Dendritic cell treated with granulocyte-macrophage colony-stimulating factor and Interleukin-4, amounts not matched to agents 40 ng/mL and 50 ng/mL, for 4 days (primary cell): ENCODE measurements around the gene CNTRL.
A peak's percentile ranks its signal among the peaks of the same experiment; 100 is the strongest.

ENCODE experiments used
- H3K27ac Mint-ChIP-seq: one replicate; pipeline ENCODE4 v1.8.0; 2022; ENCODE audit warnings: mild to moderate bottlenecking, mixed read lengths
- H3K27me3 Mint-ChIP-seq: one replicate; pipeline ENCODE4 v1.8.0; 2022; ENCODE audit warnings: mild to moderate bottlenecking, mixed read lengths
- H3K36me3 Mint-ChIP-seq: one replicate; pipeline ENCODE4 v1.8.0; 2022; ENCODE audit warnings: low read depth, mixed read lengths
- H3K4me1 Mint-ChIP-seq: one replicate; pipeline ENCODE4 v1.8.0; 2022; ENCODE audit warnings: low read depth, mixed read lengths
- H3K4me3 Mint-ChIP-seq: one replicate; pipeline ENCODE4 v1.8.0; 2022; ENCODE audit warnings: mild to moderate bottlenecking, moderate library complexity, mixed read lengths
- H3K9me3 Mint-ChIP-seq: one replicate; pipeline ENCODE4 v1.8.0; 2022; ENCODE audit warnings: mixed read lengths
- intact Hi-C: fragments of 100-400 bp; cut with micrococcal nuclease; formaldehyde crosslinking; loops from one replicate; pipeline ENCODE4 v1.15.0; 2022

The CNTRL gene

DNA sequence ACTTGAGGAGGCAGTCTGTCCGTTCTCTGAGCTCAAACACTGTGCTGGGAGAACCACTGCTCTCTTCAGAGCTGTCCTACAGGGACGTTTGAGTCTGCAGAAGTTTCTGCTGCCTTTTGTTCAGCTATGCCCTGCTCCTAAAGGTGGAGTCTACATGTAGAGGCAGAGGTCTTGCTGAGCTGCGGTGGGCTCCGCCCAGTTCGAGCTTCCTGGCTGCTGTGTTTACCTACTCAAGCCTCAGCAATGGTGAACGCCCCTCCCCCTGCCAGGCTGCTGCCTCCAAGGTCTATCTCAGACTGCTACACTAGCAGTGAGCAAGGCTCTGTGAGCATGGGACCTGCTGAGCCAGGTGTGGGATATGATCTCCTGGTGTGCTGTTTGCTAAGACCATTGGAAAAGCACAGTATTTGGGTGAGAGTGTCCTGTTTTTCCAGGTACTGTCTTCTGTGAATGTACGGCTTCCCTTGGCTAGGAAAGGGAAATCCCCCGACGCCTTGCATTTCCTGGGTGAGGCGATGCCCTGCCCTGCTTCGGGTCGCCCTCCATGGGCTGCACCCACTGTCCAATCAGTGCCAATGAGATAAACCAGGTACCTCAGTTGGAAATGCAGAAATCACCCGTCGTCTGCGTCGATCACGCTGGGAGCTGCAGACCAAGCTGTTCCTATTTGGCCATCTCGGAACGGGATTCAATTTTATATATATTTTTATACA is 58.5 kb downstream of the CNTRL start:
- no peak overlapping the region for H3K4me3 Mint-ChIP-seq
- no peak overlapping the region for H3K27ac Mint-ChIP-seq
- H3K9me3 Mint-ChIP-seq, result no peaks in the 10 kb centered on the region
- peaks cover 43% of the 10 kb centered on the region for H3K4me1 Mint-ChIP-seq
- H3K36me3 Mint-ChIP-seq, result peaks cover 82% of the 10 kb centered on the region
- intact Hi-C loops, result no loop called here
- no peaks in the 10 kb centered on the region for H3K27me3 Mint-ChIP-seq

DNA sequence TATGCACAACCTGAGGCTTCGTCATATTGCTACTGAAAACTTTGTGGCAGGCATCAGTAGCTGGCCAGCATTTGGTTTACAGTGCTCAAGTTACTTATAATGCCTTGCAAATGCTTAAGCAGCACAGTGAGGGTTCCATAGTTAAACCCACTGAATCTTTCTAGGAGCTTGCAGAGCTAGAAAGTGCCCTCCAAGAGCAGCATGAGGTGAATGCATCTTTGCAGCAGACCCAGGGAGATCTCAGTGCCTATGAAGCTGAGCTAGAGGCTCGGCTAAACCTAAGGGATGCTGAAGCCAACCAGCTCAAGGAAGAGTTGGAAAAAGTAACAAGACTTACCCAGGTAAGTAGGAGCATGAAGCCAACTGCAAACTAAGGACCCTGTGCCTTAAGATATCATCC is 60.9 kb downstream of the CNTRL start:
- Mint-ChIP-seq H3K4me1 (peaks cover 23% of the 10 kb centered on the region), H3K27ac (no peak overlapping the region), H3K36me3 (peaks cover 87% of the 10 kb centered on the region)

DNA sequence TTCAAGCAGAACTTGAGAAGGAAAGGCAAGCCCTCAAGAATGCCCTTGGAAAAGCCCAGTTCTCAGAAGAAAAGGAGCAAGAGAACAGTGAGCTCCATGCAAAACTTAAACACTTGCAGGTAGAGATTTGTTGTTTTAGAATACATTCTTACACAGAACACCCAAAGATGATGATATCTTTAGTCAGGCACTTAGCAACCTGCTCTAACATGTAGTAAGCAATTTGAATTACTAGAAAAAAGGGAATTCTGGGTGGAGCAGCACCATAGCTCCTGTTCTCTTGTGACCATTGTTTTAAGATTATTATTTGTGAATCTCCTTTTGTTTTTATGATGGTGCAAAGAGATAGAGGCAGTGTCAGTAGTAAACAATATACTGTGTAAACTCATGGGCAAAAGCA is 63.8 kb downstream of the CNTRL start:
- no peak overlapping the region for H3K27ac Mint-ChIP-seq

More for the DNA sequence above, 60.9 kb downstream of the CNTRL start:
- Mint-ChIP-seq H3K9me3 (no peaks in the 10 kb centered on the region), H3K4me3 (no peak overlapping the region), H3K27me3 (no peaks in the 10 kb centered on the region)
- intact Hi-C loops, result no loop called here

DNA sequence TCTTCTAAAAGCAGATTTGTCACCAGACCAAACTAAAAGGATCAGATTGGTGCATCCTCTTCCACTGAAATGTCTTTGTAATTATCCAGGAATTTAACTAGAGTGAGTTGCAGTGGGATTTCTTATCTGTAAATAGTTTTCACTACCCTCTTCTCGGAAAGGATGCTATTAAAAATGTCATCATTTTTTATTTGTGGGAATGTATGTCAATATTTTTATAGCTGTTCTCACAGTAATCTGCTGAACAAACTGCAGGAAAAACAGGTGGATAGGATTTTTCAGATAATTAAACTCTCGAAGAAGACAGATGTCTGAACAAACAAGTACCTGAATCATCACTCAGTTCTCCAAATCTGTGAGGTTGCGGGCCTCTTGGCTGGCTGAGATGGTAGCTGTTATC is 64.2 kb downstream of the CNTRL start:
- no peaks in the 10 kb centered on the region for H3K4me1 Mint-ChIP-seq
- H3K27ac Mint-ChIP-seq, result no peak overlapping the region
- peaks cover 90% of the 10 kb centered on the region for H3K36me3 Mint-ChIP-seq
- no peak overlapping the region for H3K4me3 Mint-ChIP-seq
- intact Hi-C loops, result no loop called here
- no peaks in the 10 kb centered on the region for H3K9me3 Mint-ChIP-seq
- no peaks in the 10 kb centered on the region for H3K27me3 Mint-ChIP-seq

More for the DNA sequence above, 63.8 kb downstream of the CNTRL start:
- H3K4me3 Mint-ChIP-seq, result no peak overlapping the region
- H3K27me3 Mint-ChIP-seq, result no peaks in the 10 kb centered on the region
- H3K4me1 Mint-ChIP-seq, result no peaks in the 10 kb centered on the region
- peaks cover 87% of the 10 kb centered on the region for H3K36me3 Mint-ChIP-seq
- H3K9me3 Mint-ChIP-seq, result no peaks in the 10 kb centered on the region
- intact Hi-C loops, result no loop called here

- Mint-ChIP-seq H3K4me1 (no peaks in the 10 kb centered on the region), H3K4me3 (no peak overlapping the region), H3K27me3 (no peaks in the 10 kb centered on the region), H3K27ac (no peak overlapping the region), H3K36me3 (peaks cover 93% of the 10 kb centered on the region), H3K9me3 (no peaks in the 10 kb centered on the region)
- intact Hi-C loops, result no loop called here
Observed at GRCh38 chr9:121140162-121140561, 65.4 kb downstream of the CNTRL start.

DNA sequence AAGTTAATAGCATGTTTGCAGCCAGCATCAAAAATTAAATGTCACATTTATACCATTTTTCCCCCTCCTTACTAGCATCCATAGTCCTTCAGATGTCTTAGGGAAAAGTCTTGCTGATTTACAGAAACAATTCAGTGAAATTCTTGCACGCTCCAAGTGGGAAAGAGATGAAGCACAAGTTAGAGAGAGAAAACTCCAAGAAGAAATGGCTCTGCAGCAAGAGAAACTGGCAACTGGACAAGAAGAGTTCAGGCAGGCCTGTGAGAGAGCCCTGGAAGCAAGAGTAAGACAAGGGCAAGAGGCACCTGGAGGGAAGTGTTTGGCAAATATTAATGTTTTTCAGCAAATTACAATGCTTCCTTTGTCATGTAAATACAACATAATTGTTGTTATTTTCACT is 66.6 kb downstream of the CNTRL start:
- Mint-ChIP-seq H3K9me3 (no peaks in the 10 kb centered on the region), H3K4me1 (no peaks in the 10 kb centered on the region), H3K36me3 (peaks cover 92% of the 10 kb centered on the region), H3K27ac (no peak overlapping the region), H3K27me3 (no peaks in the 10 kb centered on the region), H3K4me3 (no peak overlapping the region)
- intact Hi-C loops, result no loop called here

DNA sequence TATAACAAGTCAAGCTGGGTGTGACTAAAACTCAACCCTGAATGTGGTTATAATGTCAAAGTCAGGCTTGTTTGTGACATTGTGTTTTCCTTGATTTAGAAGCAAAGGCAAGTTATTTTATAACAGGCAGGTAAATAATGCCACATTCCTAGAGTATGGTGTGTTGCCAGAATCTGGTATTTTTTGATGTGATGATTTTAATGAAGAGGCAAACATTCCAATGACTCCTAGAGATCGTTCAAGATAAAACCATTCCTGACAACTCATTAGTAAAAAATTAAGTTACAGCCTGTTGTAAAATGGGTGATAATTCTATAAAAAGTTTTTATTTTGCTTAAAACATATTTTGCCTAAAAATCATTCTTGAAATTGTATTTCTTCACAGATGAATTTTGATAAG is 67.0 kb downstream of the CNTRL start:
- H3K27me3 Mint-ChIP-seq, result no peaks in the 10 kb centered on the region
- H3K36me3 Mint-ChIP-seq, result peaks cover 92% of the 10 kb centered on the region
- no peak overlapping the region for H3K4me3 Mint-ChIP-seq
- H3K4me1 Mint-ChIP-seq, result no peaks in the 10 kb centered on the region
- H3K9me3 Mint-ChIP-seq, result no peaks in the 10 kb centered on the region
- intact Hi-C loops, result no loop called here
- no peak overlapping the region for H3K27ac Mint-ChIP-seq

DNA sequence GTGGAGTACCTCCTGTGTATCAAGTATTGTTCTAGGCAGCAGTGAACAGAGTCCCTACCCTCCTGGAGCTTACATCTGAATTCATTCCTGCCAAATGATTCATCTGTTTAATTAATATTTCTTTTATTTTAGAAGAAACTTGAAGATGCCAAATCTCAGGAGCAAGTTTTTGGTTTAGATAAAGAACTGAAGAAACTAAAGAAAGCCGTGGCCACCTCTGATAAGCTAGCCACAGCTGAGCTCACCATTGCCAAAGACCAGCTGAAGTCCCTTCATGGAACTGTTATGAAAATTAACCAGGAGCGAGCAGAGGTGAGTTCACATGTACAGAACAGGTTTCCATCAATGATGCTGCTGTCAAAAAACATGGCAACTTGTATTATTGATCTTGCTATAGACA is 69.0 kb downstream of the CNTRL start:
- H3K9me3 Mint-ChIP-seq, result no peaks in the 10 kb centered on the region
- no peak overlapping the region for H3K4me3 Mint-ChIP-seq
- H3K4me1 Mint-ChIP-seq, result no peaks in the 10 kb centered on the region
- peaks cover 98% of the 10 kb centered on the region for H3K36me3 Mint-ChIP-seq
- intact Hi-C loops, result no loop called here
- H3K27ac Mint-ChIP-seq, result no peak overlapping the region
- H3K27me3 Mint-ChIP-seq, result no peaks in the 10 kb centered on the region

- no peak overlapping the region for H3K27ac Mint-ChIP-seq
- H3K27me3 Mint-ChIP-seq, result no peaks in the 10 kb centered on the region
Observed at GRCh38 chr9:121144482-121144881, 69.7 kb downstream of the CNTRL start.

GRCh38 chr9:121150188-121150587 is 75.4 kb downstream of the CNTRL start:
- peaks cover 90% of the 10 kb centered on the region for H3K36me3 Mint-ChIP-seq
- H3K4me3 Mint-ChIP-seq, result no peak overlapping the region
- H3K4me1 Mint-ChIP-seq, result peaks cover 14% of the 10 kb centered on the region
- no peaks in the 10 kb centered on the region for H3K9me3 Mint-ChIP-seq
- H3K27ac Mint-ChIP-seq, result peak overlapping the region; percentile 7
- intact Hi-C loops, result no loop called here
- H3K27me3 Mint-ChIP-seq, result no peaks in the 10 kb centered on the region

More at GRCh38 chr9:121144482-121144881, 69.7 kb downstream of the CNTRL start:
- peaks cover 98% of the 10 kb centered on the region for H3K36me3 Mint-ChIP-seq
- no peaks in the 10 kb centered on the region for H3K4me1 Mint-ChIP-seq
- no peaks in the 10 kb centered on the region for H3K9me3 Mint-ChIP-seq
- intact Hi-C loops, result no loop called here
- no peak overlapping the region for H3K4me3 Mint-ChIP-seq

DNA sequence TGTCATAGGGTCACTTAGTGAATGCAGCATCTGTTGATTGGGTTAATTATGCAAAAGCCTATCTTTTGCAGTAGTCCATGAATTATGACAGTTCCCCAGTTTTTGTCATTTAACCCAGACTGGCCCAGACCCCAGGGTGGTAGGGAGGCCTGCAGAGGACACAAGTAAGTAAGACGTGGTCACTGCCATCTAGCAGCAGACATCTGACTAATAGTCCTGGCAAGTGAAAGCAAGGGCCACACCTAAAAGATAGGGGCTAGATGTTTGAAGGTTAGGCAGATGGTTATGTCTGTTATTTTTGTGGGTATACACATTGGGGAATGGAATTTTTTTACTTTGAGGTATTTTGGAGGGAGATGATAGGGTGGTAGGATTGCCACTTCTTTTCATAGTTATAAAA is 78.9 kb downstream of the CNTRL start:
- intact Hi-C loops, result no loop called here
- peaks cover 84% of the 10 kb centered on the region for H3K36me3 Mint-ChIP-seq
- H3K27ac Mint-ChIP-seq, result peak overlapping the region; percentile 11
- no peak overlapping the region for H3K4me3 Mint-ChIP-seq
- H3K27me3 Mint-ChIP-seq, result no peaks in the 10 kb centered on the region
- peaks cover 17% of the 10 kb centered on the region for H3K4me1 Mint-ChIP-seq
- no peaks in the 10 kb centered on the region for H3K9me3 Mint-ChIP-seq

DNA sequence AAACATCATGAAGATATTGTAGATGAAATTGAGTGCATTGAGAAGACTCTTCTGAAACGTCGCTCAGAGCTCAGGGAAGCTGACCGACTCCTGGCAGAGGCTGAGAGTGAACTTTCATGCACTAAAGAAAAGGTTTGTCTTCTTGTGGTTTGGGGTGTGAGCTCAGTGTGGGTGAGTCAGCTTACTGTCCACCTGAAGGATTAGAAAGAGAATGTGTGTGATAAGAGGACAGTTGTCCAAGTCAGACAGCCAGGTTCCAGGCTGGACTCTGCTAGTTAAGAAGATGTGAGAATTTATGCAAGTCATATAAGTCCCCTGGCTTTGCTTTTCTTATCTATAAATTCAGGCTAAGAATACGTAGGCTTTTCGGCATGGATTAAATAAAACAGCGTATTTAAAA is 80.0 kb downstream of the CNTRL start:
- no peak overlapping the region for H3K4me3 Mint-ChIP-seq
- intact Hi-C loops, result no loop called here
- H3K36me3 Mint-ChIP-seq, result peaks cover 81% of the 10 kb centered on the region

DNA sequence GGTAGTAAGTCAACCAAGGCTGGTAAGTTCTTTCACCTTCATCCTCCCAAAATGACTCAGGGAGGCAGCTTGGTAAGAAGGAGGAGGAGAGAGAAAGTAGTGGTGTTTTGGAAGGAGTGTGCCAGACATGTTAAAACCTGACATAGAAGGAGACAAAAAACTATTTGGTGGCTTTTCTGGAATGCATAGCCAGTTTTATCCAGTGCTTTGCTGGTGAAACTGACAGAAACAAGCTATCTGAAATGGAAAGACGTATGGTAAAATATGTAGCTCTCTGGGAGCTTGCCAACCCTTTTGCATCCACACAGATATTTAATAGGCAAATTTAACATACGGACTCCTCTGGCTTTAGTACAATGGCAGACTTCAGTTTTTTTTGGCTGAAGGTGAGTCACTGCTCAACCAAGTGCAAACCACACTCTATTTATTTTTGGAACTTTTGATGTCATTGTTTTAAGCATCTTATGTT is 81.5 kb downstream of the CNTRL start:
- Mint-ChIP-seq H3K27ac (no peak overlapping the region), H3K36me3 (peaks cover 81% of the 10 kb centered on the region), H3K4me1 (peaks cover 22% of the 10 kb centered on the region), H3K9me3 (no peaks in the 10 kb centered on the region), H3K27me3 (no peaks in the 10 kb centered on the region), H3K4me3 (no peak overlapping the region)
- intact Hi-C loops, result no loop called here

More for the DNA sequence above, 80.0 kb downstream of the CNTRL start:
- Mint-ChIP-seq H3K27me3 (no peaks in the 10 kb centered on the region), H3K9me3 (no peaks in the 10 kb centered on the region), H3K4me1 (peaks cover 28% of the 10 kb centered on the region), H3K27ac (no peak overlapping the region)

- intact Hi-C loops, result no loop called here
Observed at GRCh38 chr9:121157939-121158338, 83.2 kb downstream of the CNTRL start.

DNA sequence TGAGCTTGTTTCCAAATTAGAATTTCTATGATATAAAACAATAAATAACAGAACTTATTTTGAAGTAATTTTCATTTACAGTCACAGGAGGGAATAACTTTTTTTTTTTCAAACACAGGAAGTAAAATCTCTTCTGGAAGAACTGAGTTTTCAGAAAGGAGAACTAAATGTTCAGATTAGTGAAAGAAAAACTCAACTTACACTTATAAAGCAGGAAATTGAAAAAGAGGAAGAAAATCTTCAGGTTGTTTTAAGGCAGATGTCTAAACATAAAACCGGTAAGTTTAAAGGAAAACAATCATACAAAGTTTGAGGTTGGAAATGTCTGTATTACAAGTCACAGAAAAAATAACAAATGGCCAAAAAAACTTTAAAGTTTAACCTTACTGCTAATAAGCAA is 85.3 kb downstream of the CNTRL start:
- Mint-ChIP-seq H3K4me1 (peaks cover 21% of the 10 kb centered on the region), H3K27ac (peak overlapping the region; percentile 80), H3K9me3 (no peaks in the 10 kb centered on the region)

More at GRCh38 chr9:121157939-121158338, 83.2 kb downstream of the CNTRL start:
- no peak overlapping the region for H3K27ac Mint-ChIP-seq
- peaks cover 74% of the 10 kb centered on the region for H3K36me3 Mint-ChIP-seq
- H3K9me3 Mint-ChIP-seq, result no peaks in the 10 kb centered on the region
- H3K4me3 Mint-ChIP-seq, result no peak overlapping the region
- H3K4me1 Mint-ChIP-seq, result peaks cover 21% of the 10 kb centered on the region
- no peaks in the 10 kb centered on the region for H3K27me3 Mint-ChIP-seq

More for the DNA sequence above, 85.3 kb downstream of the CNTRL start:
- Mint-ChIP-seq H3K36me3 (peaks cover 70% of the 10 kb centered on the region), H3K27me3 (no peaks in the 10 kb centered on the region), H3K4me3 (no peak overlapping the region)
- intact Hi-C loops, result no loop called here
